ENCODE data around the gene TBX15. TPM values are rescaled to one million over a fixed set of nuclear protein-coding genes. Genes with fewer than 3 reads are reported as not detected.

Gene TBX15
- total RNA-seq, 1 experiment from 2014 or later: 1.9 TPM

DNA sequence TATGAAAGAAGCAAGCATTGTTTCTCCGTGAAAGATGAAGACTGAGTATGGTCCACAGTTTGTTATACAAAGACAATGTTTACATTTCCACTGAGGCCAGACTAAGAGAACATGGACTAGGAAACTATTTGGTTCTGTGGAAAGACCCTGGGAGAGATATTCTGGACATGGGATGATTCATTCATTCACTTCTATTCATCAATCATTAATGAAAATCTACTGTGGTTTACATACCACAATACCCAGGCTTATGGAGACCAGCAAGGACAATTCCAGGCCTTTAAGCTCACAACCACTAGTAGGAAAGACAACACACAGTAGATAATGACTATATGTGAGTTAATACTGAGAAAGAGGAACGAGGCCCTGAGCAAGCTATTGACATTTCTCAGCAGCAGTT is 125.4 kb downstream of the TBX15 start:
- Histone ChIP-seq H3K27ac (ENCODE audit: low read length) (no peak overlapping the region), H3K27me3 (ENCODE audit: control insufficient read depth, insufficient read depth, low read length) (no peaks in the 10 kb centered on the region), H3K36me3 (ENCODE audit: control insufficient read depth, insufficient read depth, low read length) (no peaks in the 10 kb centered on the region), H3K4me3 (ENCODE audit: low read depth in 2 of 2, low read length in 2 of 2) (no peak overlapping the region), H3K9me3 (ENCODE audit: control insufficient read depth, insufficient read depth, low read depth, low read length) (no peaks in the 10 kb centered on the region), H3K4me1 (ENCODE audit: control insufficient read depth, insufficient read depth, low read length) (no peaks in the 10 kb centered on the region)
- ChIA-PET CTCF (no interaction called here), POLR2A (no interaction called here)
- no peak for DNase-seq (ENCODE audit: low read depth, low spot score)
- in situ Hi-C loops (cut with HindIII; ENCODE audit: low pct_unique_long_range_greater_than_20kb, low sequenced_read_pairs): no loop called here
- BruUV-seq (replicated peaks): no TSS peak
- intact Hi-C loops (cut with micrococcal nuclease; ENCODE audit: unreplicated experiment): no loop called here
- no peak for ATAC-seq
- TF ChIP-seq, protein P1, sequence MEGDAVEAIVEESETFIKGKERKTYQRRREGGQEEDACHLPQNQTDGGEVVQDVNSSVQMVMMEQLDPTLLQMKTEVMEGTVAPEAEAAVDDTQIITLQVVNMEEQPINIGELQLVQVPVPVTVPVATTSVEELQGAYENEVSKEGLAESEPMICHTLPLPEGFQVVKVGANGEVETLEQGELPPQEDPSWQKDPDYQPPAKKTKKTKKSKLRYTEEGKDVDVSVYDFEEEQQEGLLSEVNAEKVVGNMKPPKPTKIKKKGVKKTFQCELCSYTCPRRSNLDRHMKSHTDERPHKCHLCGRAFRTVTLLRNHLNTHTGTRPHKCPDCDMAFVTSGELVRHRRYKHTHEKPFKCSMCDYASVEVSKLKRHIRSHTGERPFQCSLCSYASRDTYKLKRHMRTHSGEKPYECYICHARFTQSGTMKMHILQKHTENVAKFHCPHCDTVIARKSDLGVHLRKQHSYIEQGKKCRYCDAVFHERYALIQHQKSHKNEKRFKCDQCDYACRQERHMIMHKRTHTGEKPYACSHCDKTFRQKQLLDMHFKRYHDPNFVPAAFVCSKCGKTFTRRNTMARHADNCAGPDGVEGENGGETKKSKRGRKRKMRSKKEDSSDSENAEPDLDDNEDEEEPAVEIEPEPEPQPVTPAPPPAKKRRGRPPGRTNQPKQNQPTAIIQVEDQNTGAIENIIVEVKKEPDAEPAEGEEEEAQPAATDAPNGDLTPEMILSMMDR (IDR thresholded peaks at IDR 0.05): no peak
- TF ChIP-seq, protein P2, sequence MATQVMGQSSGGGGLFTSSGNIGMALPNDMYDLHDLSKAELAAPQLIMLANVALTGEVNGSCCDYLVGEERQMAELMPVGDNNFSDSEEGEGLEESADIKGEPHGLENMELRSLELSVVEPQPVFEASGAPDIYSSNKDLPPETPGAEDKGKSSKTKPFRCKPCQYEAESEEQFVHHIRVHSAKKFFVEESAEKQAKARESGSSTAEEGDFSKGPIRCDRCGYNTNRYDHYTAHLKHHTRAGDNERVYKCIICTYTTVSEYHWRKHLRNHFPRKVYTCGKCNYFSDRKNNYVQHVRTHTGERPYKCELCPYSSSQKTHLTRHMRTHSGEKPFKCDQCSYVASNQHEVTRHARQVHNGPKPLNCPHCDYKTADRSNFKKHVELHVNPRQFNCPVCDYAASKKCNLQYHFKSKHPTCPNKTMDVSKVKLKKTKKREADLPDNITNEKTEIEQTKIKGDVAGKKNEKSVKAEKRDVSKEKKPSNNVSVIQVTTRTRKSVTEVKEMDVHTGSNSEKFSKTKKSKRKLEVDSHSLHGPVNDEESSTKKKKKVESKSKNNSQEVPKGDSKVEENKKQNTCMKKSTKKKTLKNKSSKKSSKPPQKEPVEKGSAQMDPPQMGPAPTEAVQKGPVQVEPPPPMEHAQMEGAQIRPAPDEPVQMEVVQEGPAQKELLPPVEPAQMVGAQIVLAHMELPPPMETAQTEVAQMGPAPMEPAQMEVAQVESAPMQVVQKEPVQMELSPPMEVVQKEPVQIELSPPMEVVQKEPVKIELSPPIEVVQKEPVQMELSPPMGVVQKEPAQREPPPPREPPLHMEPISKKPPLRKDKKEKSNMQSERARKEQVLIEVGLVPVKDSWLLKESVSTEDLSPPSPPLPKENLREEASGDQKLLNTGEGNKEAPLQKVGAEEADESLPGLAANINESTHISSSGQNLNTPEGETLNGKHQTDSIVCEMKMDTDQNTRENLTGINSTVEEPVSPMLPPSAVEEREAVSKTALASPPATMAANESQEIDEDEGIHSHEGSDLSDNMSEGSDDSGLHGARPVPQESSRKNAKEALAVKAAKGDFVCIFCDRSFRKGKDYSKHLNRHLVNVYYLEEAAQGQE (IDR thresholded peaks at IDR 0.05; ENCODE audit: insufficient read depth in 1 of 2, low read depth in 2 of 2, low read length in 1 of 2): no peak
- no peak for TF ChIP-seq SIN3A (IDR thresholded peaks at IDR 0.05; ENCODE audit: borderline replicate concordance, insufficient read depth, low read depth, low read length)
- TF ChIP-seq POLR2AphosphoS5 (IDR thresholded peaks at IDR 0.05; ENCODE audit: low read depth, low read length): no peak
- no peak for TF ChIP-seq TCF7L2 (IDR thresholded peaks at IDR 0.05; ENCODE audit: low read depth, low read length)

DNA sequence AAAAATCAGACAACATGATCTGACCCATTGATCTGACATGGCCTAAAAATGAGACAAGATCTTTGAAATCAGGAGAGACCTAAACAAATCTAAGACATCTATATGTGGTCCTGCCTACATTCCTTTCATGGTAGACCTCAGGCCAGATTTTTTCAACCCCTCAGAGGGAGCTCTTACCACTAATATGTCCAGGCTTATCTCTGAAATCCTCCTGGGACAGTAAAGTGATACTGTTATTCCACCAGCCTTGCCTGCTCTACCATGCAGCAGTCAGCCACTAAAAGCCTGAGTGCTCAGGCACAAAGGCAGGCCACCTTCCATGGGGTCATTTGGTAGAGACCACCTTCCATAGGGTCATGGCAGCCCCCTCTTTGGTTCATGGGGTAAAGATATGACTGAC is 126.9 kb downstream of the TBX15 start:
- Histone ChIP-seq H3K9me3 (ENCODE audit: control insufficient read depth, insufficient read depth, low read depth, low read length) (no peaks in the 10 kb centered on the region), H3K27me3 (ENCODE audit: control insufficient read depth, insufficient read depth, low read length) (no peaks in the 10 kb centered on the region), H3K27ac (ENCODE audit: low read length) (no peak overlapping the region), H3K4me3 (ENCODE audit: low read depth in 2 of 2, low read length in 2 of 2) (no peak overlapping the region), H3K36me3 (ENCODE audit: control insufficient read depth, insufficient read depth, low read length) (no peaks in the 10 kb centered on the region), H3K4me1 (ENCODE audit: control insufficient read depth, insufficient read depth, low read length) (no peaks in the 10 kb centered on the region)
- BruUV-seq (replicated peaks): no TSS peak
- ATAC-seq (no peak), DNase-seq (ENCODE audit: low read depth, low spot score) (no peak)
- TF ChIP-seq, protein P2 (IDR thresholded peaks at IDR 0.05; ENCODE audit: insufficient read depth in 1 of 2, low read depth in 2 of 2, low read length in 1 of 2): no peak
- TF ChIP-seq TCF7L2 (IDR thresholded peaks at IDR 0.05; ENCODE audit: low read depth, low read length) (no peak), SIN3A (IDR thresholded peaks at IDR 0.05; ENCODE audit: borderline replicate concordance, insufficient read depth, low read depth, low read length) (no peak), POLR2AphosphoS5 (IDR thresholded peaks at IDR 0.05; ENCODE audit: low read depth, low read length) (no peak)
- TF ChIP-seq, protein P1 (IDR thresholded peaks at IDR 0.05): no peak
- CTCF ChIA-PET: no interaction called here
- intact Hi-C loops (cut with micrococcal nuclease; ENCODE audit: unreplicated experiment): no loop called here
- in situ Hi-C loops (cut with HindIII; ENCODE audit: low pct_unique_long_range_greater_than_20kb, low sequenced_read_pairs): no loop called here
- POLR2A ChIA-PET: interaction anchor here (0.5 kb wide), 1 partner anchor 434 kb away, joined by 5 read pairs; no protein-coding TSS in a partner anchor
